Measurements from ENCODE around the gene LDLRAD4.
A peak's percentile ranks its signal among the peaks of the same experiment; 100 is the strongest.

LDLRAD4 gene

DNA sequence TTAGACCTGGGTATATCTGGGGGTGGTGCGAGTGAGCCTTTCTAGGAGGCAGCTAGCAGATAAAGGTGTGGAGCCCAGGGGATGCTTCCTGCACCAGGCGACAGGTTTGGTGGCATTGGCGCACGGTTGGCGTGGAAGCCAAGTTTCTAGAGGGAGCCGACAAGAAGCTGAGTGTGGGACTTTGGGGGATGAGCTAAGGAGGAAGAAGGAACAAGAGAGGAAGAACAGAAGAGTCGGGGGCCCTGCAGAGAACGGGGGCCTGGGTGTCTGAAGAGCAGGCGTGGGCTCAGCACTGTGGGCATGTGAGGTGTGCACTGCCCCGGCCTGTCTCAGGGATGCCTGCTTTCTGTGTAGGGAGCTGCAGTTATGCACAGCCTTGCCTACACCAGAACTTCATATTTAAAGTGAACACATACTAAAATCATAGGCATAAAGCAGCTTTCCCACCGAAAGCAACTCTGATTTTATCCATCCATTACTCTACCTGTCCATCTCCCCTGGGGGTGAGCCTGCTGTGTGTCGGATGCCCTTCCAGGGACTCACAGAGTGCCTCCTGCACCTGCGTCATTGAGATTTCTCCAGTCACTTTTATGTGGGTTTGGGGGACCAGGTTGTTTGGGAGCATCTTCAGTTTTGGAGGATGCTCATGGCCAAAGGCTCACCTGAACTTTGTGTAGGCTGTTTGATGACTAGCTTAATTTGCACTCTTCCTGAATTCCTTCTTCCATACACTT, 149.7 kb downstream of the LDLRAD4 start:
- WGBS, 2 donors (ENCODE audit: extremely low coverage in 2 of 2, insufficient read length in 2 of 2, insufficient replicate concordance in 1 of 2) = no CpG with 5 or more reads among the region's 13 CpGs
- Histone ChIP-seq H2BK12ac (ENCODE audit: low read length) (no peak overlapping the region), H3K9me3 (replicated peaks in 1 of 2; ENCODE audit: control insufficient read depth in 2 of 2, insufficient read depth in 1 of 2, low read depth in 1 of 2, low read length in 2 of 2) (no peaks in the 10 kb centered on the region), H2AK5ac (ENCODE audit: low read depth, low read length) (no peak overlapping the region), H3K14ac (ENCODE audit: low read length) (no peak overlapping the region), H3K4ac (ENCODE audit: low read length) (no peak overlapping the region), H3K27me3 (ENCODE audit: control insufficient read depth in 3 of 3, insufficient read depth in 3 of 3, low read depth in 1 of 3, low read length in 3 of 3) (no peaks in the 10 kb centered on the region), H3K79me1 (ENCODE audit: low read depth, low read length) (no peaks in the 10 kb centered on the region), H3K9ac (ENCODE audit: low read depth, low read length, poor library complexity) (no peak overlapping the region), H3K36me3 (replicated peaks in 1 of 2; ENCODE audit: control insufficient read depth in 2 of 2, insufficient read depth in 2 of 2, low read length in 2 of 2) (no peaks in the 10 kb centered on the region), H3K23ac (ENCODE audit: low read depth, low read length, poor library complexity) (no peak overlapping the region), H2BK5ac (ENCODE audit: low read length) (no peak overlapping the region), H3K27ac (replicated peaks; ENCODE audit: low read length) (no peak overlapping the region), H2AFZ (ENCODE audit: low read length) (no peak overlapping the region), H2BK120ac (ENCODE audit: low read depth, low read length) (no peak overlapping the region), H4K8ac (ENCODE audit: low read depth, low read length) (no peak overlapping the region), H3K4me2 (ENCODE audit: insufficient read depth, low read length, poor library complexity, severe bottlenecking) (no peak overlapping the region), H3K4me1 (ENCODE audit: control insufficient read depth in 2 of 2, insufficient read depth in 1 of 2, low read depth in 1 of 2, low read length in 2 of 2) (peaks cover 0 to 1% of the 10 kb centered on the region in 2 donors), H3K18ac (ENCODE audit: low read length) (no peak overlapping the region), H2BK15ac (ENCODE audit: low read length) (no peak overlapping the region), H4K91ac (ENCODE audit: low read depth, low read length, poor library complexity) (no peak overlapping the region), H3K4me3 (ENCODE audit: low read length in 2 of 2) (no peak overlapping the region)
- DNase-seq (ENCODE audit: low spot score) = no peak

DNA sequence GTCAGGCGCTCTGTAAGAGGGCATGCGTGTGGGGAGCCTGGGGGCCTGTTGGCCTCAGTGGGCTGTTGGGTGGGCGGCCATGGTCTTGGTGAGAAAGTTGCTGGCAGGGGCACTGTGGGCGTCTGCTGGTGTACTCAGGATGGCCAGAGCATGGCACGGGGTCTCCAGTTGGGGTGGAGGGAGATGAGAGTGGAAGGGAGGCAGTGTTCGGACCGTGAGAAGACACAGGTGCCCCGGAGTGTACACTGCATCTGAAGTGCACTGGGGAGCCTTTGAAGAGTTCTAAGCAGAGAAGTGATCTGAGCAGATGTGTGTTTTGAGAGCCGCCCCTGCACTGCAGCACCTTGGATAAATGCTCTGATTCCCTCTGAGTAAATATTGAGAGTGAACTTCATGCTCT, 150.8 kb downstream of the LDLRAD4 start:
- H3K4me1 ChIP-seq (ENCODE audit: control insufficient read depth in 2 of 2, insufficient read depth in 1 of 2, low read depth in 1 of 2, low read length in 2 of 2) = peaks cover 0 to 1% of the 10 kb centered on the region in 2 donors
- no peak overlapping the region for H3K27ac ChIP-seq (replicated peaks; ENCODE audit: low read length)
- no peak overlapping the region for H2BK5ac ChIP-seq (ENCODE audit: low read length)
- WGBS, 2 donors (ENCODE audit: extremely low coverage in 2 of 2, insufficient read length in 2 of 2, insufficient replicate concordance in 1 of 2) = no CpG with 5 or more reads among the region's 9 CpGs
- H3K9ac ChIP-seq (ENCODE audit: low read depth, low read length, poor library complexity) = no peak overlapping the region
- H3K79me1 ChIP-seq (ENCODE audit: low read depth, low read length) = no peaks in the 10 kb centered on the region
- no peaks in the 10 kb centered on the region for H3K9me3 ChIP-seq (replicated peaks in 1 of 2; ENCODE audit: control insufficient read depth in 2 of 2, insufficient read depth in 1 of 2, low read depth in 1 of 2, low read length in 2 of 2)
- H2BK120ac ChIP-seq (ENCODE audit: low read depth, low read length) = no peak overlapping the region
- peak overlapping the region; percentile 22 for H2BK15ac ChIP-seq (ENCODE audit: low read length)
- no peak overlapping the region for H3K14ac ChIP-seq (ENCODE audit: low read length)
- peaks cover 0 to 4% (median 0%) of the 10 kb centered on the region in 3 experiments for H3K27me3 ChIP-seq (ENCODE audit: control insufficient read depth in 3 of 3, insufficient read depth in 3 of 3, low read depth in 1 of 3, low read length in 3 of 3)
- no peak overlapping the region for H4K91ac ChIP-seq (ENCODE audit: low read depth, low read length, poor library complexity)
- H3K18ac ChIP-seq (ENCODE audit: low read length) = peak overlapping the region; percentile 23
- no peak overlapping the region for H2BK12ac ChIP-seq (ENCODE audit: low read length)
- H3K23ac ChIP-seq (ENCODE audit: low read depth, low read length, poor library complexity) = peak overlapping the region; percentile 18
- H3K4ac ChIP-seq (ENCODE audit: low read length) = no peak overlapping the region
- no peak overlapping the region for H3K4me2 ChIP-seq (ENCODE audit: insufficient read depth, low read length, poor library complexity, severe bottlenecking)
- H2AFZ ChIP-seq (ENCODE audit: low read length) = no peak overlapping the region
- no peak for DNase-seq (ENCODE audit: low spot score)
- H3K4me3 ChIP-seq (ENCODE audit: low read length in 2 of 2) = no peak overlapping the region
- no peak overlapping the region for H2AK5ac ChIP-seq (ENCODE audit: low read depth, low read length)
- H3K36me3 ChIP-seq (replicated peaks in 1 of 2; ENCODE audit: control insufficient read depth in 2 of 2, insufficient read depth in 2 of 2, low read length in 2 of 2) = no peaks in the 10 kb centered on the region
- no peak overlapping the region for H4K8ac ChIP-seq (ENCODE audit: low read depth, low read length)

- no CpG with 5 or more reads among the region's 15 CpGs for WGBS, 2 donors (ENCODE audit: extremely low coverage in 2 of 2, insufficient read length in 2 of 2, insufficient replicate concordance in 1 of 2)
These were observed 151.4 kb downstream of the LDLRAD4 start for GRCh38 chr18:13369756-13370510.

DNA sequence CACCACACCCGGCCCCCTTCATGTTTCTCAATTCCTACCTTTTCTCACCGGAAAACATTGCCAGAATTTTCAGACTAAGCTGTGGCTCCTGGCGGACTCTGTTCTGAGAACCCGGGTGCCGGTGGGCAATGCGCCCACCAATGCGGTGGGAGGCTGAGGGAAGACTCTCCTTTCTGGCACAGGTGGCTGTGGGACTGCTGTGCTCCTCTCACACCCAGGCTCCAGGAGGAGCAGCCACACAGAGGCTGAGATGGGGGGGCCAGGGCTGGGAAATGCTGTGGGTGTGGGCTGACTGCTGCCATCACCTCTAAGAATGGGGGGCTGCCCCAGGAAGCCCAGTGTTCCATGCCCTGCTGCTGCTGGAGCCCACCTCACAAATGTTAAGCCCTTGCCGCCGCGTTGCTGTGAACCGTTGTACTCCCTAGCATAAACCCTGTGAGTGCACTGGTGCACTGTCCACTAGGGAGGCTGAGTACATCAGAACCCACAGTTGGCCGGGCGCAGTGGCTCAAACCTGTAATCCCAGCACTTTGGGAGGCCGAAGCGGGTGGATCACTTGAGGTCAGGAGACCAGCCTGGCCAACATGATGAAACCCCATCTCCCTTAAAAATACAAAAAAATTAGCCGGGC, 152.6 kb downstream of the LDLRAD4 start:
- H3K14ac ChIP-seq (ENCODE audit: low read length) = no peak overlapping the region
- H2AFZ ChIP-seq (ENCODE audit: low read length) = no peak overlapping the region
- no peaks in the 10 kb centered on the region for H3K9me3 ChIP-seq (replicated peaks in 1 of 2; ENCODE audit: control insufficient read depth in 2 of 2, insufficient read depth in 1 of 2, low read depth in 1 of 2, low read length in 2 of 2)
- no peak overlapping the region for H2BK15ac ChIP-seq (ENCODE audit: low read length)
- H4K91ac ChIP-seq (ENCODE audit: low read depth, low read length, poor library complexity) = no peak overlapping the region
- no peak overlapping the region for H3K9ac ChIP-seq (ENCODE audit: low read depth, low read length, poor library complexity)
- H3K27ac ChIP-seq (replicated peaks; ENCODE audit: low read length) = no peak overlapping the region
- H3K4me3 ChIP-seq (ENCODE audit: low read length in 2 of 2) = no peak overlapping the region
- H3K79me1 ChIP-seq (ENCODE audit: low read depth, low read length) = no peaks in the 10 kb centered on the region
- H2AK5ac ChIP-seq (ENCODE audit: low read depth, low read length) = no peak overlapping the region
- no peaks in the 10 kb centered on the region for H3K36me3 ChIP-seq (replicated peaks in 1 of 2; ENCODE audit: control insufficient read depth in 2 of 2, insufficient read depth in 2 of 2, low read length in 2 of 2)
- H3K4ac ChIP-seq (ENCODE audit: low read length) = no peak overlapping the region
- H3K23ac ChIP-seq (ENCODE audit: low read depth, low read length, poor library complexity) = no peak overlapping the region
- no peak overlapping the region for H2BK5ac ChIP-seq (ENCODE audit: low read length)
- no peak for DNase-seq (ENCODE audit: low spot score)
- peak overlapping the region; percentile 25 for H2BK12ac ChIP-seq (ENCODE audit: low read length)
- WGBS, 2 donors (ENCODE audit: extremely low coverage in 2 of 2, insufficient read length in 2 of 2, insufficient replicate concordance in 1 of 2) = no CpG with 5 or more reads among the region's 16 CpGs
- no peak overlapping the region for H4K8ac ChIP-seq (ENCODE audit: low read depth, low read length)
- H3K18ac ChIP-seq (ENCODE audit: low read length) = peak overlapping the region; percentile 18
- no peak overlapping the region for H2BK120ac ChIP-seq (ENCODE audit: low read depth, low read length)
- H3K4me1 ChIP-seq (ENCODE audit: control insufficient read depth in 2 of 2, insufficient read depth in 1 of 2, low read depth in 1 of 2, low read length in 2 of 2) = peaks cover 5% of the 10 kb centered on the region in 2 donors
- peaks cover 0 to 15% (median 0%) of the 10 kb centered on the region in 3 experiments for H3K27me3 ChIP-seq (ENCODE audit: control insufficient read depth in 3 of 3, insufficient read depth in 3 of 3, low read depth in 1 of 3, low read length in 3 of 3)
- no peak overlapping the region for H3K4me2 ChIP-seq (ENCODE audit: insufficient read depth, low read length, poor library complexity, severe bottlenecking)

More at GRCh38 chr18:13369756-13370510, 151.4 kb downstream of the LDLRAD4 start:
- H3K9me3 ChIP-seq (replicated peaks in 1 of 2; ENCODE audit: control insufficient read depth in 2 of 2, insufficient read depth in 1 of 2, low read depth in 1 of 2, low read length in 2 of 2) = no peaks in the 10 kb centered on the region
- no peak overlapping the region for H2AFZ ChIP-seq (ENCODE audit: low read length)
- H2BK120ac ChIP-seq (ENCODE audit: low read depth, low read length) = no peak overlapping the region
- H3K4me1 ChIP-seq (ENCODE audit: control insufficient read depth in 2 of 2, insufficient read depth in 1 of 2, low read depth in 1 of 2, low read length in 2 of 2) = peaks cover 3% of the 10 kb centered on the region in 2 donors
- H3K4me3 ChIP-seq (ENCODE audit: low read length in 2 of 2) = no peak overlapping the region
- no peak overlapping the region for H2BK12ac ChIP-seq (ENCODE audit: low read length)
- H3K36me3 ChIP-seq (replicated peaks in 1 of 2; ENCODE audit: control insufficient read depth in 2 of 2, insufficient read depth in 2 of 2, low read length in 2 of 2) = no peaks in the 10 kb centered on the region
- DNase-seq (ENCODE audit: low spot score) = no peak
- H2BK5ac ChIP-seq (ENCODE audit: low read length) = no peak overlapping the region
- H4K8ac ChIP-seq (ENCODE audit: low read depth, low read length) = no peak overlapping the region
- H3K18ac ChIP-seq (ENCODE audit: low read length) = no peak overlapping the region
- H2AK5ac ChIP-seq (ENCODE audit: low read depth, low read length) = no peak overlapping the region
- H3K9ac ChIP-seq (ENCODE audit: low read depth, low read length, poor library complexity) = no peak overlapping the region
- H2BK15ac ChIP-seq (ENCODE audit: low read length) = no peak overlapping the region
- H3K23ac ChIP-seq (ENCODE audit: low read depth, low read length, poor library complexity) = no peak overlapping the region
- peaks cover 0 to 6% (median 0%) of the 10 kb centered on the region in 3 experiments for H3K27me3 ChIP-seq (ENCODE audit: control insufficient read depth in 3 of 3, insufficient read depth in 3 of 3, low read depth in 1 of 3, low read length in 3 of 3)
- no peak overlapping the region for H3K27ac ChIP-seq (replicated peaks; ENCODE audit: low read length)
- H3K4me2 ChIP-seq (ENCODE audit: insufficient read depth, low read length, poor library complexity, severe bottlenecking) = no peak overlapping the region
- H3K14ac ChIP-seq (ENCODE audit: low read length) = no peak overlapping the region
- H3K79me1 ChIP-seq (ENCODE audit: low read depth, low read length) = no peaks in the 10 kb centered on the region
- no peak overlapping the region for H3K4ac ChIP-seq (ENCODE audit: low read length)
- H4K91ac ChIP-seq (ENCODE audit: low read depth, low read length, poor library complexity) = no peak overlapping the region
